GM18870 (cell line): Measurements from ENCODE around the gene MYL4.
"Not testable (repeated sequence)": the region's sequence is repeated elsewhere in the genome, so short reads cannot be mapped to it uniquely, and the experiment has no call there.

ENCODE experiments used
- ATAC-seq: cut with Tn5 transposase; IDR thresholded peaks from one replicate; pipeline ENCODE4 v1.9.1; 2021; ENCODE audit warnings: moderate library complexity; ENCODE audit not compliant: unreplicated experiment

MYL4 gene

DNA sequence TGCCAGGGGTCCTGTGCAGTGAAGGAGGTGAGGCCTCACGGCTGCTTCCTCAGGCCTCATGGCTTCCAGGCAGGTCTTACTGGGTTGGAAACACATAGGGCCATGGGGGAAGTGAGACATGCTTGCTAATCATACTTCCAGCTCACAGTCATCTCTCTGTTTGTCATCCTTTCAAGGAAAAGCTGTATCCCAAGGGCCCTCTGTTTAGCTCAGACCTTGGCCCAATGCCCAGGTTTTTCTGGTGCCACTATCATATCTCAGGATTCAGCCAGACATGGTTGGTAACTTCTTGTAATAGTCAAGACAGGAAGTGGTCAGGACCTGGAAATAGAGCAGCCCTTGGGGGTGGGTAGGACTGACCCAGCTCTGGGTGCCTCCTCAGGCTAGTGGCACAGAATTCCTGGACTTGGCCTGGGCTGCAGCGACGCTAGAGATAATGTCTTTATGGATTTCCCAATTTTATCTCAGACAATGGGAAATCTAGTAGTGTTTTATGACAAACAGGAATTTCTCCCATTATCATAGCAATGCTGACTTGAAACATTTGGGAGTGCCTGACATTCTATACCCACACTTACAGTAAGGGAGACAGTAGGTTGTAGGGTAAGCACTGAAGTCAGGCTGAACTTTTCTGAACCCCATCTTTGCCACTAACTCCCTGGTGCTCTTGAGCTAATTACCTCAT, 31.0 kb downstream of the MYL4 start:
- ATAC-seq, result no peak

GRCh38 chr17:47240806-47241205, 31.7 kb downstream of the MYL4 start:
- ATAC-seq, result no peak

- ATAC-seq, result no peak
These were observed 33.5 kb downstream of the MYL4 start for GRCh38 chr17:47242648-47243047.

DNA sequence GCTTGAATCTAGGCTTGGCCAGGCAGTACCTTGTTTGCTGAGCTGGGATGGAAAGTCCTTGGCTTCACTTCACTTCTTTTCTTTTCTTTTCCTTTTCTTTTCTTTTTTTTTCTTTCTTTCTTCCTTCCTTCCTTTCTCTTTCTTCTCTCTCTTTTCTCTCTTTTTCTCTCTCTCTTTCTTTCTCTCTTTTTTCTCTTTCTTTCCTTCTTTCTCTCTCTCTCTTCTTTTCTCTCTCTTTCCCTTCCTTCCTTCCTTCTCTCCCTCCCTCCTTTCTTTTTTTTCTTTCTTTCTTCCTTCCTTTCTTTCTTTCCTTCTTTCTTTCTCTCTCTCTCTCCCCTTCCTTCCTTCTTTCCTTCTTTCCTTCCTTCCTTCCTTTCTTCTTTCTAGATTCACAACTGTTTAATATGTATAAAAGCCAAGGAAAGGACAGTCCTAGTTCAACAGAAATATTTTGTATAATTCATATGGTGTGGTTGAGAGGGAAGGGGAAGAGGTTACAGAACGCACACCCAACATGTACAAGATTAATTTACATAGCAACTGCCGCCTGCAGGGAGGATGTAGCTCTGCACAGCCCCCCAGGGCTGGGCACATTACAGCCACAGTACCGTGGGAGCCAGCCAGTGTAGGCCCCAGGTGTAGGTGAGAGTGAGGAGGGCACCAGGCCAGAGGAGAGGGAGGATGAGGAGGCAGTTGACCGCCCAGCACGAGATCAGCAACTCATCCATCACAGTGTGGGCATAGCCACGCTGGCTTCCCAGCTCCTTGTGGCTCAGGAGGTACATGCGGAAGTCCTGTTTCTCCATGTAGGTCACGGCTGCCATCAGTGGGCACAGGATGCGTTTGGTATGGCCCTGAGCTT, 34.8 kb downstream of the MYL4 start:
- ATAC-seq, result no peak

DNA sequence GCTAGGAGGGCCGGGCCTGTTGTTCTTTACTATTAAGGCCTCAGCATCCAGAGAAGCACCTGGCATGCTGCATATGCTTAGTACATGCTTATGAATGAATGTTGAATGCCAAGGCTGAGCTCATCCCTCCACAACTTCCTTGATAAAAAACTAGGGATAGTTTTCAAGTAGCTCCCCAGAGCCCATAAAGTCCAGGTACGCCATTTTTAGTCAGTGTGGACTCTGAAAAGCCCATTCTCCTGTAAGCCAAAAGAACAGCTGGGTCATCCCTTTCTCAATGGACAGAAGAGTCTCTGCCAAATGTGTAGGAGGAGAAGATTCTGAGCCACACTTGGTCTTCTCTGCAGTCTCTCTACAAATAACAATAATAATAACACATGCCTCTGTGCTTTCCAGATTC, 35.5 kb downstream of the MYL4 start:
- no peak for ATAC-seq

DNA sequence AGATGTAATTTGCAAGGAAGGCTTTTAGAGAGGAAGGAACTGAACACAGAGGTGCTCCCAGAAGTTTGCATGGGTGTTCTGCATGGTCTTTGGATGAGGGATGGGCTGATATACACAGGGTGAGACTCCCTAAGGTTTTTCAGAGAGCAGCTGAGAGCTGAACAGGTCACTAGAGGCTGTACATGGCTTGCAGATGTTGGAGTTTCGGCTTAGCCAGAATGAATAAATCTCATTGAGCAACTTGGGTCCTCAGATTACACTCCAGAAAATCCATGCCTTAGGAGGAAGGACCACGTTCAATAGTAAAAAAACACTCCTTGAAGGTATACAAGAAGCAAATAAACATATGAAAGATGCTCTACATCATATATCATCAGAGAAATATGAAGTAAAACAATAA, 37.0 kb downstream of the MYL4 start:
- no peak for ATAC-seq

GRCh38 chr17:47250855-47251254, 41.7 kb downstream of the MYL4 start:
- no peak for ATAC-seq

GRCh38 chr17:47251421-47251940, 42.3 kb downstream of the MYL4 start:
- ATAC-seq, result no peak

DNA sequence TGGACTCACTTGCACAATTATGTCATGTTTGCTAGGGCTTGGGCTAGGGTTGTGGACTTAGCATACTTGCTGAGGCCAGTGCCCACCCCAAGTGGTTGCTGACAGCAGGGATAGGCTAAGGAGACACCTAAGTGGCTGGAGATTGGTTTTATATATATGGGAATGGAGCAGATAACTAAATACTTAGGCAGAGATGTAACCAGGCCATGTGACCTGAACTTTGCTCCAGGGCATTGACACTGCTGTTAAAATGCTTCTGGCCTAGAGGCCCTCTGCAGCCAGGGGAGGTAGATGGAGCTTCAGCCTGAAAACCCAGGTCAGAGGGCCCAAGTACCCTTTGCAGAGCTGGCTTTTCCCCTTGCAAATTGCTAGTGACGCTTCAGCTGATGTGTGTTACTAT, 43.1 kb downstream of the MYL4 start:
- no peak for ATAC-seq

DNA sequence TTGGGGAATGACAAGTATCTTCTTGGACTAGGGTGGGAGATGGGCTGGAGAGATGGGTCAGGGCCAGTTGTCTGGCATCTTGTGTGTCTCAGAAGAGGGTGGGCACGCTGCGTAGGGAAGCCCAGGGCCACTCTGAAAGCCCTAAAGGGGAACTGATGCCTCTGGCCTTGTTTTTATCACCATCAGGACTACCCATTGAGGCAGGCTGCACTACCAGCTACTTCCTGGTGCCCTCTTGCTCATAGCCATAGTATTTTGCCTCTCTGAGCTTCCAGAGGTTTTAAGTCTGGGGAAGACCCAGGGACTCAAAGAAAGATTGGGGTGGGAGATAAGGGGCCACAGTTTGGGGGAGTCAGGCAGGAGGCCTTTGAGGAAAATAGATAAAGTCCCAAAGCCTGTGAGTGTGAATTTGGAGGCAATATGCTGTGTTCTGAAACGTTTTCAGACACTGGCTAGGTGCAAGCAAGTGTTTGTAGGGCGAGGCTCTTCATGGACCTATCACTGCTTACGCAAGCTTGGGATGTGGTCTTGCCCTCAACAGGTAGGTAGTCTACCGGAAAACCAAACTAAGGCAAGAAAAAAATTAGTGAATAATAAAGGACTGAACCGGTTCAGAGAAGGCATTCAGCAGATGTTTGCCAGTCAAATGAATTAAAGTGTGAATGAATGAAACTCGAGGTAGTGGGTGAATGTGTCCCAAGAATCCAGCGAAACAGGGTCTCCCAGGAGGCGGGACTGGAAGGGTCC, 43.8 kb downstream of the MYL4 start:
- no peak for ATAC-seq

DNA sequence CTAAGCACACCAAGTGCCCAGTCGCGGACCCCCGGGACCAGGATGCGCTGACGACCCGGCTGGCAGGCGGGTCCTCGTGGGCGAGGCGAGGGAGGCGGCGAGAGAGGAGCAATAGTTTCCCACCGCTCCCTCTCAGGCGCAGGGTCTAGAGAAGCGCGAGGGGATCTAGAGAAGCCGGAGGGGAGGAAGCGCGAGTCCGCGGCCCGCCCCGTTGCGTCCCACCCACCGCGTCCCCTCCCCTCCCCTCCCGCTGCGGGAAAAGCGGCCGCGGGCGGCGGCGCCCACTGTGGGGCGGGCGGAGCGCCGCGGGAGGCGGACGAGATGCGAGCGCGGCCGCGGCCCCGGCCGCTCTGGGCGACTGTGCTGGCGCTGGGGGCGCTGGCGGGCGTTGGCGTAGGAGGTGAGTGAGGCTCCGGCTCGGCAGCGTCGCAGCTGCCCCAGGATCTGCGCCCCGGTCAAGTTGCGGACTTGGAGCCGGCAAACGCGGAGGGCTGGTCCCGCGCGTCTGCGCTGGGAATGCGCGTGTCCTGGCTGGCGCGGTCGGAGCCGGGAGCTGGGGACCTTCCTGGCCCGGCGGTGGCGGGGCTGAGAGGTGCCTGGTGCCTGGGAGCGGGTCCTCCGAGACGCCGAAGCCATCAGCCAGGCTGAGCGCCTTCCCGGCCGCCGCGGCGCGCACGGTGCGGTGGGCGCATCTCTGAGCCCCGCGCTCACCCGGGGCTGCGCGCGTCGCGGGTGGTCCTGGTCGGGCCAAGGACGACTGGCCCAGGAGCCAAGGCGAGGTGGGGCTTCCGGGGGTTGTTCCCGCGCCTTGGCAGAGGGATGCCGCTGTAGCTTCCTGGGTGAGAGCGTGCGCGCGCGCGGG, 44.6 kb downstream of the MYL4 start, which contains the start of gene ITGB3:
ITGB3 (plus strand) TSS at position 287 of the 862 bp plus-strand sequence; CDS start at position 322, 35 bp downstream.
- no peak for ATAC-seq

- ATAC-seq, result no peak
These were observed 45.3 kb downstream of the MYL4 start for GRCh38 chr17:47254403-47254943.

DNA sequence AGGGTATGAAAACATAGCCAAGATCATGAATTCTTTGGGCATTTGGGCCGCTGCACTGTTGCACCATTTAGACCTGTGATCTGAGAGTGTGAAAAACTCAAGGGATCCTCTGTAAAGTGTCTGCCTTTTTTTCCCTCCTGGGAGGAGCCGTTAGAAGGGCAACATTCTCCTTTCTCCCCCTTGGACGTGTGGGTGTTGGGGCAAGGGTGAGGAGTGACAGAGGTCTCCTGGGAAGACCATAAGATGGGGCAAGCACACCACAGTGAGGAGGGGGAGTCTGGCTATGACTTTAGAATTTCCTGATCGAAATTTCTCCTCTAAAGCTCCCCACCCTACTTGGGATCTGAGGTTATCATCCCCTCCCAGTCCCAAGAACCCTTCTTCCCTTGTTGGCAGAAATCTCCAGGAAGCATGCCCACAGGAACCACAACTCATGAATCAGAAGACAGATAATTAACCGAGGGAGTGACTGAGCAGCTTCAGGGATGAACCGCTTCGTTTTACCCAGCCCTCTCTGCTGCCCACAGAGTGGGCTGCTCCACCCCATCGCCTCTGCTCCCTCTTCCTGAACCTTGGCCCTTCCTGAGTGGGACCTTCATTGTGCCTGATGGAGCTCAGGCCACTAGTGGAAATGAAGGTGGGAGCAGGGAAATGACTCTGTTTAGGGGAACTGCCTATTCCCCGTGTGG, 48.6 kb downstream of the MYL4 start:
- ATAC-seq, result no peak

DNA sequence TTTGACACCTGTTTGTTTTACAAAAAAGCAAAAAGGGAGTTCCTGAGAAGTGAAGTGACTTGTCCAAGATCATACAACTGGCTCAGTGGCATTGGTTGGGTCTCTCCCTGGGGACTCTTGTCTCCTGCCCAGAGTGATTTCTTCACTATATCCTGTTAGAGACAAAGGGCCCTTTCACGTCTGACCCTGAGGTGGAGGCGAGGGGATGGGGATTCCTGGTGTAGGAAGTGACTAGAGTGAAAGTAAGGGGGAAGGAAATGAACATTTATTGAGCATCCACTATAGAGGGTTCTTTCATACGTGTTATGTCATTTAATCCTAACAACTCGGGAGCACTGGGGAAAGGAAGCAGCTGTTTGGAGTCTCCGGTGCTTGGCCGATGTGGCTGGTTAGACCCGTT, 53.4 kb downstream of the MYL4 start:
- ATAC-seq, result no peak

DNA sequence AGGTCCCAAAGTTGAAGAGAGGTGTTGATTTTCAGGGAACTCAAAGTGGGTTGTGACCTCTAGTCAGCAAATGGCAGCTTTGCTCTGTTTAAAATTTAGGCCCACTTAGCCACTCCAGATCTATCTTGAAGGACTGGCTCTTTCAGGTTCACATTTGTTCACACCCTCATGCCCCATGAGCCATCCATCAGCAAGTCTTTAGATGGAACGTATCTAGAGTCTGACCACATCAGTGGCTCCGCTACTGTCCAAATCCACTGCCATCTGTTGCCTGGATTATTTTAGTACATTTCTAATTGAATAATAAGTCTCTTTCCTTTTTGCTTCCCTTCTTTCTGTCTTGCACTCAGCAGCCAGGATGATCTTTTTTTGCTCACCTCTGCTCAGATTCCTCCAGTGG, 55.0 kb downstream of the MYL4 start:
- no peak for ATAC-seq

GRCh38 chr17:47265983-47266541, 56.9 kb downstream of the MYL4 start:
- no peak for ATAC-seq

- ATAC-seq, result no peak
These were observed 57.6 kb downstream of the MYL4 start for GRCh38 chr17:47266782-47267181.

- ATAC-seq, result no peak
These were observed 58.2 kb downstream of the MYL4 start for GRCh38 chr17:47267354-47267828.

DNA sequence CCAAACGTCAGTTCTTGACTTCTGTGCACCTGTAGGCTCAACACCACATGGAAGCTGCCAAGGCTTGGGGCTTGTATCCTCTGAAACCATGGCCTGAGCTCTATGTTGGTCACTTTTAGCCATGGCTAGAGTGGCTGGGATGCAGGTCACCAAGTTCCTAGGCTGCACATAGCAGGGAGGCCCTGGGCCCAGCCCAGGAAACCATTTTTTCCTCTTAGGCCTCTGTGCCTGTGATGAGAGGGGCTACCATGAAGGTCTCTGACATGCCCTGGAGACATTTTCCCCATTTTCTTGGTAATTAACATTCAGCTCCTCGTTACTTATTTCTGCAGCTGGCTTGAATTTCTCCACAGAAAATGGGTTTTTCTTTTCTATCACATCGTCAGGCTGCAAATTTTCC, 59.8 kb downstream of the MYL4 start:
- not testable (repeated sequence) for ATAC-seq
